GM12873 (cell line): ENCODE results near the gene SMARCC2.

Experiments
- TF ChIP-seq, protein P1 (sequence below): IDR thresholded peaks from 2 replicates; pipeline ENCODE4 v1.5.1; 2012; ENCODE audit warnings: low read depth, mild to moderate bottlenecking, moderate library complexity, low read length, control low read depth; ENCODE audit not compliant: insufficient read depth; ENCODE audit errors: missing control alignments

Gene SMARCC2

DNA sequence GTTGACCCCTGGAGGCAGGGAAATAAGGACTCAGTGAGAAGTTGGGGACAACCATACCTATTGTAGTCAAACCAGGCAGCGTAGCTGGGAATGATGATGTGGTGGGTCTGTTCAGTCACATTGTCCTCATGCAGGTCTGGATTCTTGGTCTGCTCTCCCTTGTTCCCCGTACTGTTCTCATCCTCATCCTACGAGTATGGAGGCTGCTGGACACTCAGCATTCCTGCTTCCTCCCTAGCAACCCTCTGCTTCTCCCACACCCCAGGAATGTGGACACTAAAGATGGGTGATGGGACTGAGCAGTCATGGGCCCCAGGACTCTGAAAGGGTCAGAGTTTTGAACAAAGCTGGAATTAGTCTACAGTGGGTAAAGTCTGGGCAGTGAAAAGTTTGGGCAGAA is 10.9 kb downstream of the SMARCC2 start:
- TF ChIP-seq, protein P1, sequence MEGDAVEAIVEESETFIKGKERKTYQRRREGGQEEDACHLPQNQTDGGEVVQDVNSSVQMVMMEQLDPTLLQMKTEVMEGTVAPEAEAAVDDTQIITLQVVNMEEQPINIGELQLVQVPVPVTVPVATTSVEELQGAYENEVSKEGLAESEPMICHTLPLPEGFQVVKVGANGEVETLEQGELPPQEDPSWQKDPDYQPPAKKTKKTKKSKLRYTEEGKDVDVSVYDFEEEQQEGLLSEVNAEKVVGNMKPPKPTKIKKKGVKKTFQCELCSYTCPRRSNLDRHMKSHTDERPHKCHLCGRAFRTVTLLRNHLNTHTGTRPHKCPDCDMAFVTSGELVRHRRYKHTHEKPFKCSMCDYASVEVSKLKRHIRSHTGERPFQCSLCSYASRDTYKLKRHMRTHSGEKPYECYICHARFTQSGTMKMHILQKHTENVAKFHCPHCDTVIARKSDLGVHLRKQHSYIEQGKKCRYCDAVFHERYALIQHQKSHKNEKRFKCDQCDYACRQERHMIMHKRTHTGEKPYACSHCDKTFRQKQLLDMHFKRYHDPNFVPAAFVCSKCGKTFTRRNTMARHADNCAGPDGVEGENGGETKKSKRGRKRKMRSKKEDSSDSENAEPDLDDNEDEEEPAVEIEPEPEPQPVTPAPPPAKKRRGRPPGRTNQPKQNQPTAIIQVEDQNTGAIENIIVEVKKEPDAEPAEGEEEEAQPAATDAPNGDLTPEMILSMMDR, result no peak

DNA sequence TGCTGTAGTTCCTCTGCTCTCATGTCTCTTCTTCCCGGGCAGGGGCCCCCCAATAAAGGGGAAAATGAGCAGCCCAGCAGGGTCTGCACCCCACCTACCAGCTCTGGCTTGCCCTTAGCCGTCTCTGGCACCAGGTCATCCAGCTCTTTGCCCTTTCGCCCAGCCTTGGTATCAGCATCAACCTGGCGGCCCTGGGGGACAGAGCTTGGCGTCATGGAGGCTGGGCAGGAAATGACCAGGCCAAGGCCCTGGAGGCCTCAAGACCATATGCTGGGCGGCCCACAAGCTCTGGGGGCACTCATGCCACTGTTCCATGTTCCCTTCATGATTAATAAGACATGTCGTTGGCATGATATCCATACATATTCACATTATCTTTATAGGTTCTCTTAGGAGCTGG is 16.4 kb downstream of the SMARCC2 start:
- TF ChIP-seq, protein P1, result no peak

DNA sequence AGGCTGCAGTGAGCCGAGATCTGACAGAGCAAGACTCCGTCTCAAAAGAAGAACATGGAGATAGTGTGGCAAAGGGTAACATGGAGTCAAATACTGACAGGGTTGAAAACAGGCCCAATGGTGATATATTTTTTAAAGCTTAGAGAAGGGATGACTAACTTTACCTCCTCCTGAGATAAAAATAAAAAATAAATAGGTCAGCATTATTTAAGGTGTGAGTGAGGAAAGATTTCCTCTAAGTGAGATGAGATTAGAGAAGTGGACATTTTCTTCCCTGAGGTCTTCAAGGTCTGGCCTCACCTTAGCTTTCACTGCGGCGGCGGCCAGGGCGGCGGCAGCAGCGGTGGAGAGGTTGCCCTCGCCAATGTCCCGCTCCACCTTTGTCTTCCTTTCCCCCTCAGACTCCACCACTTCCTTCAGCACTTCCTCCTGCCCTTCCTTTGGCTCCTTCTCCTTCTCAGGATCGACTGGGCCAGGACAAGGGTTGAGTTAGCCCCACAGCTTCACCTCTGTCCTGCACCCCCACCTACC is 20.0 kb downstream of the SMARCC2 start:
- TF ChIP-seq, protein P1, result no peak

DNA sequence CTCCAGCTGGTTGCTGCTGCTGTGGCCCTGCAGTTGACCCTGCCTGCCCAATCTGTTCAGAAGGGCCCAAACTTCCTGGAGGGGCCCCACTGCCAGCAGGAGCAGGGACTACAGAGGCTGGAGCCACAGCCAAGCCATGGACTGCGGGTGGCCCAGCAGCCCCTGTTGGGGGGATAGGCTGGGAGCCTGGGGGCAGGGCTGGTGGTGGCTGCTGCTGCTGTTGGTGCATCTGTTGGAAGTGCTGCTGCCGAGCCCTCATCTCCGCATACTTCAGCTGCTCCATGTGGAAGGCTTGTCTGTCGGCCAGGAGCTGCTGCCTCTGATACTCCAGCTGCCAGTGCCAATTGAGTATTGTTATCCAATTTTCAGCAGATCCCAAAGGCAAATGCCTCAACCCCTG is 23.9 kb downstream of the SMARCC2 start:
- TF ChIP-seq, protein P1, result no peak

DNA sequence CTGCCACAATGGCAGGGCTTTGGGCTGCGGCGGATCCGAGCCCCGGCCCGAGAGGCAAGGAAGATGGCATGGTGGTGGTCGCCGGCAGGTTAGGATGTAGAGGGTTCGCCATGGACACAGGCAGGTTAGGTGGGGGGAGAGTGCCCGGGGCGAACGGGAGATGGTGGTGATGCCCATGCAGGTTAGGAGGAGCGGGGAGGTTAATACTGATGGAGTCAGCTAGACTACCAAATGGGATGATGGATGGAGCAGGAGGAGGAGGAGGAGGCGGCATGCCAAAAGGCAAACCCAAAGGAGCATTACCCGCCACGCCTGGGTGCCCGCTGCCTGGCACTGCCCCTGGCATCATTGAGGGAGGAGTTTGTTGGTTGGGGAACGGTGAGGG is 24.9 kb downstream of the SMARCC2 start:
- TF ChIP-seq, protein P1, result no peak

DNA sequence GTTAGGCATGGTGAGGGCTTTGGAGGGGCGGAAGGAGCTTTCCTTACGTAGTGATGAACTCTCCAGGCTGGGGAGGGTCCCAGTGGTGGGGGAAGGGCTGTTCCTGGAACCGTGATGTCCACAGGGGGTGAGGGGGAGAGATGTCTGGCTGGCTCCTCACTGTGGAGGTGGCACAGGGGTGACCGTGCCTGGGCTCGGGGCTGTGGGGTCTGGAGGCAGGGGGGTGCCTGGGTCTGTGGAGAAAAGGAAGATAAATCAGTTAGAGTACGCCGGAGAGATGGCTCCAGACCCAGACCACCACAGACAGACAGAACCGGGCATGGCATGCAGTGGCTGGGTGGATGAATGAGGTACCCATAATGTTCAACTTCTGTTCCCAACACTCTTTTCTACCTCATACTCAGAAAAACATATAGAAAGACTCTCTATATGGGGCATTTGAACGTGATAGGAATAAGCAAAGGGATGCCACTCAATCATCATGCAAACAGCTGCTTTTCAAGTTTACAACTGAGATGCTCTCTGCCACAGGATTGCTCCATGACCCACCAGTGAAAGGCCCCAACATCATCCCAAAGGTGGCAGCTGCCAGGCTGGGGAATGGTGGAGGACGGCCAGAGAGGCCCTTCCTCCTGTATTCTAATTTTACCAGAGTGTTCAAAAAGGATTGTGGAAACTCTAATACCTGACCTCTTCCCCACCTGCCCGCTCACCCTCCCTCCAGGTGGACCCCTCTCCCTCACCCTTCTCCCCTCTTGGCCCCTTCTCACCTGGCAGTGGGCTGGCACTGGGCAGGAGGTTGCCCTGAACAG is 25.5 kb downstream of the SMARCC2 start:
- TF ChIP-seq, protein P1, result no peak

DNA sequence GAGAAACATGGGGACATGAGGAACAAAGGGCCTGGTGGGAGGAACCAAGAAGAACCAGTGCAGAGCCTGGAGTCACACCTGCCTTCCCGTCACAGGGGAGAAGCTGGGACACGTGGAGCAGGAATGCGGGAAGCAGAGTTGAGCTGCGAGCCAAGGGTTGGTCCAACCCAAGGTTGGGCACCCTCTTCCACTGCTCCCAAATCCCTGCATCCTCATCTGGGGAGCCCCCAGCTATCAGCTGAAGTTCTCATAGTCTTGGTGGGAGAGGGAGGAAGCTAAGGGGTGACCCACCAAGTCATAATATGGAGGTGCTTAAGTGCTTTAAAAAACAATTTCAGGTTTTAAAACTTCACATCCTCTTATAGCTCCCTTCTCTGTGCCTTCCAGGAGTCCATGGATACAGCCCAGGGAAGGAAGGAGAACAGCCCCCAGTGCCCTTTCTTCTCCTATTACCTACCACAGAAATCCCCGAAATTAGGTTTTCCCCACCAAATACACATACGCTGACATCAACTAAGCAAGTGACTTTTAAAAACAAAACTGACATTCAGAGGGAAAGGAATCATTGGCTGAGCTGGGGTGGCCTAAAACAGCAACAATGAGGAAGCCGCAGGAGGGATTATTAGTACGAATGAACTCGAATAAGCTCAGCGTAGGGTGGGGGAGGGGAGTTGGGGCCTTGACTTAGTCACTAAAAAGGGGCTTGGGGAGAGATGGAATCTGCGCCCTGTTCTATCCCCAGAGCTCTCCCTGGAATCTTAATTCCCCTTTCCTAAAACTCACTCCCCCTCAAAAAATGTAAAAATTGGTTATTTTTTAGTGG is 26.6 kb downstream of the SMARCC2 start:
- TF ChIP-seq, protein P1, result no peak
